ENCODE results near the gene ACP7. TPM values are rescaled to one million over a fixed set of nuclear protein-coding genes. Genes with fewer than 3 reads are reported as not detected.
A peak's percentile ranks its signal among the peaks of the same experiment; 100 is the strongest.

Gene ACP7
- total and polyA plus RNA-seq, 2 of the 8 experiments (the other 6 are each of a cell fraction or from before 2014, with no cell fraction given) = 0.27 to 0.50 TPM

GRCh38 chr19:39139305-39139874 lies 55.2 kb downstream of the ACP7 start (continued):
- TF ChIP-seq TEAD4 (IDR thresholded peaks at IDR 0.05; ENCODE audit: low read depth, low read length) = peak; percentile 95
- no peak for TF ChIP-seq PHF8 (conservative IDR thresholded peaks at IDR 0.05; ENCODE audit: low read depth, low read length)
- no peak for TF ChIP-seq BACH1 (IDR thresholded peaks at IDR 0.05; ENCODE audit: low read length)
- TF ChIP-seq SP1 (IDR thresholded peaks at IDR 0.05; ENCODE audit: low read depth, low read length) = peak; percentile 92
- peak; percentile 63 for TF ChIP-seq ASH2L (IDR thresholded peaks at IDR 0.05; ENCODE audit: low read length)
- TF ChIP-seq ZNF274 (IDR thresholded peaks at IDR 0.05; ENCODE audit: borderline replicate concordance, extremely low read depth, low read length) = no peak
- no peak for TF ChIP-seq CREB1 (IDR thresholded peaks at IDR 0.05)
- no peak for TF ChIP-seq POLR2A (IDR thresholded peaks at IDR 0.05; ENCODE audit: control extremely low read depth in 1 of 2, low read depth in 2 of 2, low read length in 2 of 2)
- TF ChIP-seq ATF2 (IDR thresholded peaks at IDR 0.05; ENCODE audit: low read length) = no peak
- no peak; a peak in 1 of 4 replicates for TF ChIP-seq RAD21 (IDR thresholded peaks at IDR 0.05 in 1 of 2, conservative IDR thresholded peaks at IDR 0.05 in 1 of 2; ENCODE audit: low read depth in 2 of 2, low read length in 2 of 2)
- no peak for TF ChIP-seq SP4 (IDR thresholded peaks at IDR 0.05; ENCODE audit: low read length)
- TF ChIP-seq E2F6 (IDR thresholded peaks at IDR 0.05) = no peak
- TF ChIP-seq NANOG (IDR thresholded peaks at IDR 0.05; ENCODE audit: insufficient read depth, low read depth, low read length, poor library complexity, severe bottlenecking) = no peak
- no peak for TF ChIP-seq SIRT6 (IDR thresholded peaks at IDR 0.05; ENCODE audit: low read length)
- TF ChIP-seq TCF12 (IDR thresholded peaks at IDR 0.05; ENCODE audit: low read depth, low read length) = 0 out of 2 replicates have a peak, but pooled peaks have one; percentile 68
- no peak for TF ChIP-seq NRF1 (IDR thresholded peaks at IDR 0.05; ENCODE audit: low read depth, low read length)
